K562 (cell line): Measurements from ENCODE around the gene SYPL2.

Experiments used
- CREB3 ChIP-seq: fragments of 450-650 bp; conservative IDR thresholded peaks from 2 replicates; pipeline ENCODE4 v1.6.1; 2016; ENCODE audit warnings: missing genetic modification characterization, low read depth, mild to moderate bottlenecking, missing compliant biosample characterization, moderate library complexity
- HEY1 ChIP-seq: fragments of 250-450 bp; sonication (Bioruptor Pico); IDR thresholded peaks from 2 replicates; pipeline ENCODE4 v1.5.0; 2020; ENCODE audit warnings: mild to moderate bottlenecking, moderate library complexity, borderline replicate concordance
- ZFP36 ChIP-seq: fragments of 150-350 bp; IDR thresholded peaks from 2 replicates; pipeline ENCODE4 v1.6.1; 2018; ENCODE audit warnings: low read length, low read depth; ENCODE audit not compliant: partially characterized antibody
- ZNF41 ChIP-seq: fragments of 250-450 bp; sonication (Bioruptor Pico); conservative IDR thresholded peaks from 2 replicates; pipeline ENCODE4 v1.4.0; 2020; ENCODE audit warnings: mild to moderate bottlenecking

GRCh38 chr1:109444346-109444745 is 22.0 kb upstream of the SYPL2 start:
- TF ChIP-seq HEY1 (CRISPR knock-in tag) (no peak), ZFP36 (no peak), ZNF41 (CRISPR knock-in tag) (no peak), CREB3 (tag) (no peak)
